ENCODE results near the gene FADS2.

The FADS2 gene

GRCh38 chr11:61882879-61883278 is 54.8 kb downstream of the FADS2 start:
- H3K9me3 ChIP-seq (ENCODE audit: control insufficient read depth, low read length), result peaks cover 5% of the 10 kb centered on the region
- no peak overlapping the region for H3K4me3 ChIP-seq (ENCODE audit: extremely low read depth, insufficient read depth, low read length, poor library complexity, severe bottlenecking)
- H3K36me3 ChIP-seq (ENCODE audit: control insufficient read depth, insufficient read depth, low read length), result peaks cover 4% of the 10 kb centered on the region
- 88 to 90% methylated on average over 5 of the region's 6 CpGs for WGBS, 2 experiments (ENCODE audit: insufficient coverage in 2 of 2)
- H3K4me1 ChIP-seq (ENCODE audit: control insufficient read depth, insufficient read depth, low read length, poor library complexity, severe bottlenecking), result peaks cover 9% of the 10 kb centered on the region
- no peak overlapping the region for H3K27ac ChIP-seq (ENCODE audit: low read depth, low read length, severe bottlenecking)

GRCh38 chr11:61883327-61883726 is 55.2 kb downstream of the FADS2 start:
- Histone ChIP-seq H3K4me3 (ENCODE audit: extremely low read depth, insufficient read depth, low read length, poor library complexity, severe bottlenecking) (no peak overlapping the region), H3K9me3 (ENCODE audit: control insufficient read depth, low read length) (peaks cover 5% of the 10 kb centered on the region), H3K4me1 (ENCODE audit: control insufficient read depth, insufficient read depth, low read length, poor library complexity, severe bottlenecking) (peaks cover 13% of the 10 kb centered on the region), H3K36me3 (ENCODE audit: control insufficient read depth, insufficient read depth, low read length) (peaks cover 4% of the 10 kb centered on the region), H3K27ac (ENCODE audit: low read depth, low read length, severe bottlenecking) (no peak overlapping the region)
- whole genome bisulfite sequencing, 2 experiments (ENCODE audit: insufficient coverage in 2 of 2), result 85 to 95% methylated on average over 7 to 9 of the region's 10 CpGs

- peaks cover 14% of the 10 kb centered on the region for H3K4me1 ChIP-seq (ENCODE audit: control insufficient read depth, insufficient read depth, low read length, poor library complexity, severe bottlenecking)
- H3K9me3 ChIP-seq (ENCODE audit: control insufficient read depth, low read length), result peaks cover 5% of the 10 kb centered on the region
- 85 to 91% methylated on average over 2 to 4 of the region's 5 CpGs for WGBS, 2 experiments (ENCODE audit: insufficient coverage in 2 of 2)
- peaks cover 3% of the 10 kb centered on the region for H3K36me3 ChIP-seq (ENCODE audit: control insufficient read depth, insufficient read depth, low read length)
- H3K27ac ChIP-seq (ENCODE audit: low read depth, low read length, severe bottlenecking), result no peak overlapping the region
- no peak overlapping the region for H3K4me3 ChIP-seq (ENCODE audit: extremely low read depth, insufficient read depth, low read length, poor library complexity, severe bottlenecking)
Observed at GRCh38 chr11:61883947-61884346, 55.8 kb downstream of the FADS2 start.

GRCh38 chr11:61885166-61885778 is 57.2 kb downstream of the FADS2 start:
- Histone ChIP-seq H3K36me3 (ENCODE audit: control insufficient read depth, insufficient read depth, low read length) (no peaks in the 10 kb centered on the region), H3K4me1 (ENCODE audit: control insufficient read depth, insufficient read depth, low read length, poor library complexity, severe bottlenecking) (peaks cover 19% of the 10 kb centered on the region), H3K4me3 (ENCODE audit: extremely low read depth, insufficient read depth, low read length, poor library complexity, severe bottlenecking) (no peak overlapping the region), H3K9me3 (ENCODE audit: control insufficient read depth, low read length) (peaks cover 5% of the 10 kb centered on the region), H3K27ac (ENCODE audit: low read depth, low read length, severe bottlenecking) (no peak overlapping the region)
- WGBS, 2 experiments (ENCODE audit: insufficient coverage in 2 of 2), result 79 to 96% methylated on average over 5 to 7 of the region's 7 CpGs

DNA sequence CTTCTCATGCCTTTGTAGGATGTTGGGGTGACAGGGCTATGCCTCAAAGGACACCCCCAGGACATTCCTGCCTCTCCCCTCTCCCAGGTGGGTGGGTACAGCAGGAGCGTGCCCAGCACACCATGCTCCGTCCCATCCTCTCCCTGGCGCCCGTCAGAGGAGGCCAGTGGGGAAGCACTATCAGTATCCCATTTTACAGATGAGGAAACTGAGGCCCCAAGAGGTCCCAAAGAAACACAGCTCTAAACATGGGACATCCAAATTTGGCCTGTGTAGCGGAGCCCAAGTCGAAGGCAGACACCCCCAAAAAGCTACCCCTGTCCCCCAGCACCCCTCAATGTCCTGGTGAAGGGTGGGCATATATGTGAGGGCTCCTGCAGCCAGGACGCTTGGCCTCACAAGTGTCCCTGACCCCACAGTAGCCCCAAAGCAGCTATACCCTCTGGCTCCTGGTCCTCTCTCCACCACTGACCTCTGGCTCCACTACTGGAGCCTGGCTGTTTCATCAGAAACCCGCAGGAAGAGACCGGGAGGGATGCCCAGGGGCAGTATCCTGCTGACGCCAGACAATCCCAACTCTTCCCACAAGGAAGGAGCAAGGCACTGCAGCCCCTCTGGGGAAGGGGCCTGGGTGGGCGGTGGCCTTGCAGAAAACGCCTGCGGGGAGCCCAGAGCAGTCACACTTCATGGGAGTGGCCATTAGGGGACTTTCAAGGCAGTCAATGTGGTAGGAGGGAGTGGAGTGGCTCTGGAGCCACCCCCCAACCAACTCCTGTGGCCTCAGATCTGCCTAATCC is 57.9 kb downstream of the FADS2 start:
- Histone ChIP-seq H3K27ac (ENCODE audit: low read depth, low read length, severe bottlenecking) (no peak overlapping the region), H3K4me3 (ENCODE audit: extremely low read depth, insufficient read depth, low read length, poor library complexity, severe bottlenecking) (no peak overlapping the region), H3K36me3 (ENCODE audit: control insufficient read depth, insufficient read depth, low read length) (no peaks in the 10 kb centered on the region), H3K4me1 (ENCODE audit: control insufficient read depth, insufficient read depth, low read length, poor library complexity, severe bottlenecking) (peaks cover 23% of the 10 kb centered on the region), H3K9me3 (ENCODE audit: control insufficient read depth, low read length) (peaks cover 5% of the 10 kb centered on the region)
- 94 to 97% methylated on average over 5 of the region's 13 CpGs for WGBS, 2 experiments (ENCODE audit: insufficient coverage in 2 of 2)

DNA sequence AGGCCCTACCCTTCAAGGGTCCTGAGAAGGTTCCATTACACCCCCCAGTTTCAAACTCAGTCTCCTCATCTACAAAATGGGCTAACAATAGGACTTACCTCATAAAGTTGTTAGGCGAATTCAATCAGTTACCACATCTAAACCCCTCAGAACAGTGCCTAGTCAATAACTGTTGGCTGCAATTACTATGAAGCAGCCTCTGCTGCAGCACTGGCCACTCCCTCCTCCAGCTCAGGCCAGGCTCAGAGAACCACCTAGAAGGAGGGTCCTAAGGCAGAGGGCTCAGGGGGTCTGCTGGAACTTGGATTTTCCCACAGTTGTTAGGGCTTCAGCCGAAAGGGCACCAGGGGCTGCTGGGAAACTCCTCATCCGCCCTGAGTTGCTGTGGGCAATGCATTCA is 58.5 kb downstream of the FADS2 start:
- Histone ChIP-seq H3K4me1 (ENCODE audit: control insufficient read depth, insufficient read depth, low read length, poor library complexity, severe bottlenecking) (peaks cover 21% of the 10 kb centered on the region), H3K9me3 (ENCODE audit: control insufficient read depth, low read length) (peaks cover 5% of the 10 kb centered on the region), H3K4me3 (ENCODE audit: extremely low read depth, insufficient read depth, low read length, poor library complexity, severe bottlenecking) (no peak overlapping the region), H3K27ac (ENCODE audit: low read depth, low read length, severe bottlenecking) (no peak overlapping the region), H3K36me3 (ENCODE audit: control insufficient read depth, insufficient read depth, low read length) (no peaks in the 10 kb centered on the region)
- WGBS, 2 experiments (ENCODE audit: insufficient coverage in 2 of 2), result 97% methylated on average over 3 of the region's 3 CpGs

DNA sequence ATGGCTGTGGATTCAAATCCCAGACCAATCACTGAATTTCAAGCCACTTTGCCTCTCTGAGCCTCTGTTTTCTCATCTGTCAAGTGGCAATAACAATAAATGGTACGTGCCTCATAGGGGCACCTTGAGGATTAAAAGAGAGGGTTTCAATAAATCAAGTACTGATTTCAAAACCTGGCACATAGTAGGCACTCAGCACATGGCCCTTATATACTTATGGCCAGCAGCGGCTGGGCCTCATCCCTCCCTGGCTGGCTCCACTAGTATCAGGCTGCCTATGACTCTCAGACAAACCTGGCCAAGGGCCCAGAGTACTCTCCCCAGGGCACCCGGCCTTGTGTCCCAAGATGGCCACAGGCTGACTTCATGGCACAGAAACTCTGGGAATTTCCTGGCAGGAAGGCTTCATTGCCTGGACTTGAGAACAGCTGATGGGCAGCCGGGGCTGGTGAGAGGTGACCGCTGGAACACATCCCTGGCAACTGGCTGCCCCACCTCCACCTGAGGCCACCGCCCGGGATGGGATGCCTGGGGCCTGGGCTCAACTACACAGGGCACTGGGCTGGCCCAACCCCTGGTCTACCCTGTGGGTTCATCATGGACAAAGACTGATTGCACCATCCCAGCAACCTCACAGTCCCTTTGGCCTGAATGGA is 59.9 kb downstream of the FADS2 start:
- no peak overlapping the region for H3K4me3 ChIP-seq (ENCODE audit: extremely low read depth, insufficient read depth, low read length, poor library complexity, severe bottlenecking)
- 88 to 90% methylated on average over 6 to 7 of the region's 7 CpGs for WGBS, 2 experiments (ENCODE audit: insufficient coverage in 2 of 2)
- H3K36me3 ChIP-seq (ENCODE audit: control insufficient read depth, insufficient read depth, low read length), result no peaks in the 10 kb centered on the region
- H3K4me1 ChIP-seq (ENCODE audit: control insufficient read depth, insufficient read depth, low read length, poor library complexity, severe bottlenecking), result peaks cover 19% of the 10 kb centered on the region
- no peak overlapping the region for H3K27ac ChIP-seq (ENCODE audit: low read depth, low read length, severe bottlenecking)
- peaks cover 5% of the 10 kb centered on the region for H3K9me3 ChIP-seq (ENCODE audit: control insufficient read depth, low read length)

DNA sequence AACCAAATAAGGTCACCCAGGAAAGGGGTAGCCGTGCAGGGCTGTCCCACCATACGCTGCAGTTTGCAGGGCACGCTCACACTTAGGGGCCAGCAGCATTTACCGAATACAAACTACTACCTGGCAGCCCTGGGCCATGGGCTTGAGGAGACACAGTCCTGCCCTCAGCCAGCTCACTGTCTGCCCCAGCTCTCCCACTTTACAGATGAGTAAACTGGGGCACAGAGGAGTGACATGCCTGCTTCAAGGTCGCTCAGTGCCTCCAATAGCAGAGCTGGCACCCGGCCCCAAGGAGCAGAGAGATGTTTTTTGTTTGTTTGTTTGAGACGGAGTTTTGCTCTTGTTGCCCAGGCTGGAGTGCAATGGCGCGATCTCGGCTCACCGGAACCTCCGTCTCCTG is 60.5 kb downstream of the FADS2 start:
- no peaks in the 10 kb centered on the region for H3K36me3 ChIP-seq (ENCODE audit: control insufficient read depth, insufficient read depth, low read length)
- H3K27ac ChIP-seq (ENCODE audit: low read depth, low read length, severe bottlenecking), result no peak overlapping the region
- 90 to 96% methylated on average over 8 to 12 of the region's 12 CpGs for WGBS, 2 experiments (ENCODE audit: insufficient coverage in 2 of 2)
- peaks cover 19% of the 10 kb centered on the region for H3K4me1 ChIP-seq (ENCODE audit: control insufficient read depth, insufficient read depth, low read length, poor library complexity, severe bottlenecking)
- H3K9me3 ChIP-seq (ENCODE audit: control insufficient read depth, low read length), result peaks cover 5% of the 10 kb centered on the region
- no peak overlapping the region for H3K4me3 ChIP-seq (ENCODE audit: extremely low read depth, insufficient read depth, low read length, poor library complexity, severe bottlenecking)

GRCh38 chr11:61889831-61890230 is 61.7 kb downstream of the FADS2 start:
- WGBS, 2 experiments (ENCODE audit: insufficient coverage in 2 of 2), result 95 to 100% methylated on average over 6 to 7 of the region's 10 CpGs
- H3K4me3 ChIP-seq (ENCODE audit: extremely low read depth, insufficient read depth, low read length, poor library complexity, severe bottlenecking), result no peak overlapping the region
- no peaks in the 10 kb centered on the region for H3K36me3 ChIP-seq (ENCODE audit: control insufficient read depth, insufficient read depth, low read length)
- peaks cover 5% of the 10 kb centered on the region for H3K9me3 ChIP-seq (ENCODE audit: control insufficient read depth, low read length)
- peaks cover 19% of the 10 kb centered on the region for H3K4me1 ChIP-seq (ENCODE audit: control insufficient read depth, insufficient read depth, low read length, poor library complexity, severe bottlenecking)
- no peak overlapping the region for H3K27ac ChIP-seq (ENCODE audit: low read depth, low read length, severe bottlenecking)

GRCh38 chr11:61890529-61891330 is 62.6 kb downstream of the FADS2 start:
- peak overlapping the region; percentile 57 for H3K4me3 ChIP-seq (ENCODE audit: extremely low read depth, insufficient read depth, low read length, poor library complexity, severe bottlenecking)
- 0 to 2% methylated on average over 27 to 34 of the region's 38 CpGs for WGBS, 2 experiments (ENCODE audit: insufficient coverage in 2 of 2)
- H3K36me3 ChIP-seq (ENCODE audit: control insufficient read depth, insufficient read depth, low read length), result no peaks in the 10 kb centered on the region
- H3K9me3 ChIP-seq (ENCODE audit: control insufficient read depth, low read length), result peaks cover 5% of the 10 kb centered on the region
- H3K27ac ChIP-seq (ENCODE audit: low read depth, low read length, severe bottlenecking), result no peak overlapping the region
- H3K4me1 ChIP-seq (ENCODE audit: control insufficient read depth, insufficient read depth, low read length, poor library complexity, severe bottlenecking), result peaks cover 19% of the 10 kb centered on the region
